NCI-H2196 treated with DMSO at 0.1 percent for 48 hours (cell line): ENCODE data around the gene GSDMA.
A peak's percentile ranks its signal among the peaks of the same experiment; 100 is the strongest.

ENCODE experiments used
- DNase-seq: peaks from one replicate; lab custom pipeline; 2025; ENCODE audit not compliant: unreplicated experiment; lab: John Stamatoyannopoulos, UW

The GSDMA gene

DNA sequence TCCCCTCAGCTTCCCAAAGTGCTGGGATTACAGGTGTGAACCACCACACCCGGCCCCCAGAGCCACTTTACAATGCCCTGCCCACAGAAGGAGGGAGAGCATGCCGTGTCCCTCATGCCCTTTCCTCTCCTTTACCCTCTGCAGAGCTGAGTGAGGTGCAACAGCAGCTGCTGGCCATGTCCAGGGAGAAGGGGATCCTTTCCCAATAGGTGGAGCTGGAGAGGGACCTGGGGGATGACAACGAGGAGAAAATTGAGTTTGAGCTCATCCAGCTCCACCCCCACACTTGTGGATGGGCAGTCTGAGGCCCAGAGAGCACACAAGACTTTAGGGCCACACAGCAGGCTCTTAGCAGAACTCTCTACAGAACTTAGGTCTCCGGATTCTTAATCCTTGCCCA, 7.9 kb upstream of the GSDMA start:
- no peak for DNase-seq

DNA sequence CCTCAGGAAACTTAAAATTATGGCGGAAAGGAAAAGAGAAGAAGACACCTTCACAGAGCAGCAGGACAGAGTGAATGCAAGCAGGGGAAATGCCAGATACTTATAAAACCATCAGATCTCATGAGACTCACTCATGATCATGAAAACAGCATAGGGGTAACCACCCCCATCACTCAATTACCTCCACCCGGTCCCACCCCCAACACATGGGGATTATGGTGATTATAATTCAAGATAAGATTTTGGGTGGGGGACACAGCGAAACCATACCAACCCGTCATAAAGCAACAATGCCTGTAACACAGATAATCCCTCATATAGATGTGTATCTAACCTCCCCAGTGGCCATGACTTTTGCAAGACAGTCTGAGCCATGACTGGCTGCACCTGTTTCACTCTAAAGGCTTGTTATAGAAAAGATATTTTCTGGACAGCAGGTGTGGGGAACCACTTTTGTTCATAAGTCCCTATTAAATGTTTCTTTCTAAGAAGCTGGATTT, 7.0 kb upstream of the GSDMA start:
- DNase-seq = no peak

DNA sequence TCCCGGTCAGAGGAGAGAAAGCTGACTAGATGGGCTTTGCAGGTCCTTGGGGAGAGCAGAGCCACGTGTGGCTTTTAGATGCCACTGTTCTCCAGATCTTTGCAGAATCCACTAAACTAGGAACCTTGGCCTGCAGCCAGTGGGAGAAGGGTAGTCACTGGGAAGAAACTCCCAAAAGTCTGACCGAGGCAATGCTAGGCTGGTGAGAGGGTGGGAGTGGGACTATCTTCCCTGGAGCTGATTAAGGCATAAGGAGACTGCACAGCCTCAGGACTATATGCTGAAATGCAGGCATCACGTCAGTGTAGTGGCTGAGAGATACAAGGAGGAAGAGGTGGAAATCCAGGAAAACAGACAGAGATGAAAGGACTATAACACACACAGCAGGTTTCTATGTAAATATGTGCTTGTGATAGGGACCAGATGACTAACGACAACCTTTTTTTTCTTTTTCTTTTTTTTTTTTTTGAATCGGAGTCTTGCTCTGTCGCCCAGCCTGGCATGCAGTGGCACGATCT, 2.2 kb upstream of the GSDMA start:
- no peak for DNase-seq

DNA sequence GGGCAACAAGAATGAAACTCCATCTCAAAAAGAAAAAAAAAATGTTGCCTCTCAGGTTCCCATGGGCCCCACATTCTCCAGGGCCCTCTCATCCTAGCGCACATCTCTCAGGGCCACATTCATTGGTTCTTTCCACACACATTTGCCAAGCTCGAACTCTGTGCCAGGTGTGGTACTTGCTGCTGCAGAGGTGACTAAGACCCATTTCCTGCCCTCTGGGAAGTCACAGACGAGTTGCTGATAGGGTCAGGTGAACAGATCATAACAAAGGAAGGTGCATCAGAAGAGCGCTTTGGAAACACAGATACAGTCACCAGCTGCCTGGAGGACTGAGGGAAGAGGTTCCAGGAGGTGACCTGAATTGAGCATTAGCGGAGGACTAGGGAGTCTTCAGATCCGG, 1.0 kb downstream of the GSDMA start:
- DNase-seq = peak; percentile 18

DNA sequence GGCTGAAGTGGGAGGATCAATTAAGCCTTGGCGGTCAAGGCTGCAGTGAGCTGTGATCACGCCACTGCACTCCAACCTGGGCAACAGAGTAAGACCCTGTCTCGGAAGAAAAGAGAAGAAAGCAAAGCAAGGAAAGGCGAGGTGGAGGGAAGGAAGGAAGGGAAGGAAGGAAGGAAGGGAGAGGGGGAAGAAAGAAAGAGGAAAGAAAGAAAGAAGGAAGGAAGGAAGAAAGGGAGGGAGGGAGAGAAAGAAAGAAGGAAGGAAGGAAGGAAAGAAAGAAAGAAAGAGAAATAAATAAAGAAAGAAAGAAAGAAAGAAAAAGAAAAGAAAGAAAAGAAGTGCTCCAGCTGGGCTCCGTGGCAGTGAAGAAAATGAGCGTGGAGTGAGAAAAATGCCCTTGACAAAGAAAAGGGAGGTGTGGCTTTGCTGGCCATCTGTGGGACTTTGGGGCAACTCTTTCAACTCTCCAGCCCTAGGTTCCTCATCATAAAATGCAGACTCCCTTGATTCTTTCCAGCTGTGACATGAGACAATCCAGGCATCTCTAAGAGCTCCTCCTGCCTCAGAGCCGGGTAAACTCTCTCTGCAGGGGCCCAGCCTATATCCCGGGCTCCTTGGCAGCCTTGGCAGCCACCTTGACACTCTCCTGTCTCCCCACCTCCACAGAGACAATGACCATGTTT, 2.4 kb downstream of the GSDMA start:
- DNase-seq = no peak

DNA sequence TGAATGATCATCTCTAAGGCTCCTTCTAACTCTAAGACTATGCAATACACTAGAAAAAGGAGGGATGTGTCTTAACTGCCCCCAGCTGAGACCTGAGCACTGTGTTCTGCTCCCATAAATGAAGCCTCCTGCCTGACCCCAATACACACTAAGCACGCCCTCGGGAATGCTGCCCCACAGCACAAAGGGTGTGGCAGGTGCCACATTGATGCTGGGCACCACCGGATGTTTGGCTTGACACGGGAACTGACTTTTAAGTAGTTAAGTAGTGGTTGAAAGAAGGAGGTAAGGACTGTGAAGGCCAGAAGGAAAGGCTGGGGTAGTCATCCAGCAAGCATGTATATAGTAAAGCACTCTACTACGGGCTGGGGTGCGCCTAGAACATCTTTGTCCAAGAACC, 4.0 kb downstream of the GSDMA start:
- no peak for DNase-seq

DNA sequence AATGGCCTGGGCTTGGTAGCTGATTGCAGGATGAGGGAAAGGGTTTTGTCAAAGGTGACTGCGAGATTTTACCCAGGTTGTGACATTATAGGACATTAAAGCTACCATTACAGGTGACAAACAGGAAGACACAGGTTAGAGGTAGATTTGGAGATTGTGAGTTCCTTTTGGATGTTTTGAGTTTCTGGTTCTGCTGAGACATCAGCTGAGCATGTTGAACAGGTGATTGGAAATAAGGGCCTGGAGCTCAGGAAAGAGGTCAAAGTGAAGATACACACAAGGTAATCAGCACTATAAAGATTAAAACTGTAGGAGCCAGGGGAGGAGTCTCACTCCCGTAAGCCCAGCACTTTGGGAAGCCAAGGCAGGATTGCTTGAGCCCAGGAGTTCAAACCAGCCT, 6.0 kb downstream of the GSDMA start:
- no peak for DNase-seq

DNA sequence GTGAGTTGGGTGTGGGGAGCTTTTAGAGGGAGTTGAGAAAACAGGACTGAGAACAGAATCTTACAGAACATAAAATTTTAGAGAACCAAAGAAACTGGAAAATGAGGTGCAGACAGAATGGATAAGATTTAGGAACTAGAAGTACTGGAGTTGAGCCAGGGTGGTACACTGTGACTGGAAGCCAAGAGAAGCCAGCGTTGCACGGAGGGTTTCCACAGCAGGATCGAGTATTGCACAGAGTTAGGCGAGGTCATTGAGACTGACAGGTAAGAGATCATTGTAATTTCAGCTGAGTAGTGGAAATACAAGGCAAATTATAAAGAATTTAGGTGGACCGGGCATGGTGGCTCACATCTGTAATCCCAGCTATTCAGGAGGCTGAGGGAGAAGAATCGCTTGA, 6.6 kb downstream of the GSDMA start:
- no peak for DNase-seq

DNA sequence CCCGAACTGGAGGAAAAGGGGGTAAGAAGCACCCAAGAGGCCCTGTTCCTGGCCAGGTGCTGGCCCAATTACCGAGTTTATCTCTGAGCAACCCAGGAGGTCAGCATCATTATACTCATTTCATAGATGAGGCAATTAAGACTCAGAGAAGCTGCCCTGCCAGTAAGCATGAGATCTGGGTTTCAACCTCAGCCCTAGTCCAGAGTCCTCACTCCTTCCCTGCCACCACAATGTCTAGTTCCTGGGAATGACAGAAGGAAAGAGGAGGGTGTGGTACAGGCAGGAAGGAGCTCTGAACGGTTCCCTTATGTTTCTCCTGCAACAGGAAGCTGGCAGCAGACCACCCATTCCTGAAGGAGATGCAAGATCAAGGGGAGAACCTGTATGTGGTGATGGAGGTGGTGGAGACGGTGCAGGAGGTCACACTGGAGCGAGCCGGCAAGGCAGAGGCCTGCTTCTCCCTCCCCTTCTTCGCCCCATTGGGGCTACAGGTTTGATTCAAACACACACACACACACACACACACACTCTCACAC, 7.4 kb downstream of the GSDMA start:
- no peak for DNase-seq

DNA sequence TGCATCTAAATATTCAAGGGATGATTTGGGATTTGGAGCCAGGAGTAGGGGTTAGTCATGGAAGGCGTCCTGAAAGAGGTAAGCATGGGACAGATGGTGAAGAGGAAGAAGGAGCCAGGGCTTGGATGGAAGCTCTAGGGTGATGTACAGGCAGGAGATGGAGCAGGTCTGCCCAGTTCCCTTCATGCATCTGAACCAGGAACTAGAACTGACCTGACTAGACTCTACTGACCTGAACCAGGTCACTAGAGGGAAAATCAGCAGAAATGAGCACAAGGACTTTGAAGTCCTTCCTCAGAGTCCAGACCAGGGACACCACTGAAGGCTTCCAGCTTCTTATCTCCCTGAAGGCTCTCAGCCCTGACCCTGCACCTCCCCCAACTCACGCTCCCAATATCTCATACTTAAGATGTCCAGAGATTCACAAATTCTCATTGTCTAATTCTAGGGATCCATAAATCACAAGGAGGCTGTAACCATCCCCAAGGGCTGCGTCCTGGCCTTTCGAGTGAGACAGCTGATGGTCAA, 8.3 kb downstream of the GSDMA start:
- no peak for DNase-seq

DNA sequence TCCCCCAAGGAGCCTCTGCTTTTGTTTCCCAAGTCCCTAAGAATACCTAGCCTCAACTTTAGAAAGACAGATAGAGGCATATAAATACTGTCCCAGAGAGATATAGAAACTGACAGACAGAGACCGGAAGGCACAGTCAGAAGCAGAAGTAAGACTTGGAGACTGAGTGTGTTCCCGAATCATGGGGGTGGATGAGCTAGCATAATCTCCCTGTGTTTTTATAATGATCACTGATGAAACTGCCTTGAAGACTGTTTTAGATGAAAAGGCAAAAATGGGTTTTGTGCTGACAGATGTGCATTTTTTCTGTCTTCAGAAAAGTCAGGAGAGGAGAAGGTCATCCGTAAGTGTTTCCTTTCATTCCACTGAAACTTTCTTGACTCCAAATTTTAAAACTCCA, 9.5 kb downstream of the GSDMA start:
- DNase-seq = no peak

DNA sequence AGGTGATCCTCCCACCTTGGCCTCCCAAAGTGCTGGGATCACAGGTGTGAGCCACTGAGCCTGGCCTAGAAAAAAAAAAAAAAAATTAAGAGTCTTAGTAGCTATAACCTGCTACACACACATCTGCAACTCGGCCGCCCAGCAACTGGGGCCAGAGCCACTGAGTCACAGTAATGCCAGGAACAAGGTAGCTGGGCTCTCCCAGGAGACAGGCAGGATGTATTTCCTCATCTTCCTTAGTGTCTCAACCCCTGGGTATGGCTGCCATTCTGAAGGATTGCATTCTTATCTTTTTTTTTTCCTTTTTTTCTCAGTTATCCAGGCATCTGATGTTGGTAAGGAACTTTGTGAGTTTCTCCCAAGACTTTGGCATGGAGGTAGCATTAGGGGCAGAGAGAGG, 10.7 kb downstream of the GSDMA start:
- DNase-seq = no peak

DNA sequence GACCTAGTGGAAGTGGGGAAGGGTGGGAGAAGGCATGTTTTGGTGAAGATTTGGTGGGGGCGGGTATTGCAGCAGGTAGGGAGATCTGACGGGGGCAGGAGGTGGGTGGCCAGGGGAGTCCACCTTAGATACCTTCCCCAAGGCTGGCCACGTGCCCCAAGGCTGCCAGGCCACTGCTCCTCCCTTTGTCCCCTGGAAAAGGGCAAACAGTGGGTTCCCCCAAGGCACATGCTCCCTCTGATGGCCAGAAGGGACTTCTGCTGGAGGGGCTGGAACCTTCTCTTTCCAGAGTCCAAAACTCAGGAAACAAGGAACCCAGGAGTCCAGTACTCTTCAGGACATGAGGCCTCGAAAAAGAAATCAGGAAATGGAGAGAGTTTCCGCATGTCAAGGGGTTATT, 11.6 kb downstream of the GSDMA start:
- no peak for DNase-seq

DNA sequence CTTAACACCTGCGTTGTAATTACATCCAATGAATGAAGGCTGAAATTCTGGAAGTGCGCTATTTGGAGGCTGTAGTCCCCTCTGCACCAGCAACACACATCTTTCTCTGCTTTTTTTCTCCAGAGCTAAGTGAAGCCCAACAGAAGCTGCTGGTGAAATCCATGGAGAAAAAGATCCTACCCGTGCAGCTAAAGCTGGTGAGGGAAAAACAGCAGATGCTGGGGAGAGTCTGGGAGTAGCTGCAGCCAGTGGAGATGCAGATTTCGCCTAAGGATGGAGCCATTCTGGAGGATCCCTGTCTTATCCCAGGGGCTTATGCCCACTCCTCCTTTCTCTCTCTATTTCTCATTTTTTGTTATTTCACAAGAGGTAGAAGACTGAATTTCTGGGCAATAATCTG, 13.0 kb downstream of the GSDMA start:
- no peak for DNase-seq

DNA sequence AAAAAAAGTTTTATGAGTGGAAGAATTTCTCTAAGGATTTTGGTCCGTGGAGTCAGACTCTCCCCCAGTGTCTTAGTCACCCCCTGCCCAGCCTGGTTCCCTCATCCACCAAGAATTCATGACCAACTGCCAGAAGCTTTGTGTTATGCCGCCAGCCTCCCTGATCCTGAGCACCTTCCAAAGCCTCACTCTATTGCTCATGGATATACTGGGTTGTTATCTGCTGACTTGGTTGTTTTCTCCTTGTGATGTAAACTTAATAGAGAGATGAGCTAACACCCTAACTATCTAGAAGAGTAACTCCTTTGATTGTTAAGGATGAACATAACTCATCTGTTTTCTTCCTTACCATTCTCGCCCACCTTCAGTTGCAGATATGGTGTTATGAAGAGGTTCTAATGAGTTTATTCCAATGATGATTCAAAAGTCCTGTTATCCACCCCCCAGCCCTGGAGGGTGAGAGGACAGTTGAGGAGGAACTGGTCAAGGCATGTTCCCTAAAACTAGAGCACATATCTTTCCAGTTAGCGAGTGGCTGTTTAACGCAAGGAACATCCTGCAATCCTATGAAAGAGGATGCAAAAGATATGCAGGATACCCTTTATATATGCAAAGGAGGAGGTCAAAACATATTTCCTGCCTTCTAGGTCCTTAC, 16.3 kb downstream of the GSDMA start:
- no peak for DNase-seq

DNA sequence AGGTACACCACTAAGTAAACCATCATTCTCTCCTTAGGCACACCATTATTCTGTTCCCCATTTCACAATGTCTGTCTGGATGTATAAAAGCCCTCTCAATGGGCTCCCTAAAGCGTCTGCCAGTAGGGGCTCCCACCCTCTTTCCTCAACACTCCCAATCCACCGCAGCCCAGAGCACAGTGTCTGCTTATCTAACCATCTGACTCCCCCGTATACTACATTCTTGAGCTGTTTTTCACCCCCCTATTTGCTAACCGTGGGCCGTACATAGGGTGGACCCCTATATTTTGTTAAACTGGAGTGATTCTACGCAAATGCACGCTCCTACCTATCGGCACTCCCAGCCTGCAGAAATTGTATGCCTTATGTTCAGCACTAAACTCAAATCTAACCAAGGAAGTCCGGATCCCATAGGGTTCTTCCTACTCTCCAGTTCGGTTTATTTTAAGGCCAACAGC, 17.1 kb downstream of the GSDMA start:
- no peak for DNase-seq

DNA sequence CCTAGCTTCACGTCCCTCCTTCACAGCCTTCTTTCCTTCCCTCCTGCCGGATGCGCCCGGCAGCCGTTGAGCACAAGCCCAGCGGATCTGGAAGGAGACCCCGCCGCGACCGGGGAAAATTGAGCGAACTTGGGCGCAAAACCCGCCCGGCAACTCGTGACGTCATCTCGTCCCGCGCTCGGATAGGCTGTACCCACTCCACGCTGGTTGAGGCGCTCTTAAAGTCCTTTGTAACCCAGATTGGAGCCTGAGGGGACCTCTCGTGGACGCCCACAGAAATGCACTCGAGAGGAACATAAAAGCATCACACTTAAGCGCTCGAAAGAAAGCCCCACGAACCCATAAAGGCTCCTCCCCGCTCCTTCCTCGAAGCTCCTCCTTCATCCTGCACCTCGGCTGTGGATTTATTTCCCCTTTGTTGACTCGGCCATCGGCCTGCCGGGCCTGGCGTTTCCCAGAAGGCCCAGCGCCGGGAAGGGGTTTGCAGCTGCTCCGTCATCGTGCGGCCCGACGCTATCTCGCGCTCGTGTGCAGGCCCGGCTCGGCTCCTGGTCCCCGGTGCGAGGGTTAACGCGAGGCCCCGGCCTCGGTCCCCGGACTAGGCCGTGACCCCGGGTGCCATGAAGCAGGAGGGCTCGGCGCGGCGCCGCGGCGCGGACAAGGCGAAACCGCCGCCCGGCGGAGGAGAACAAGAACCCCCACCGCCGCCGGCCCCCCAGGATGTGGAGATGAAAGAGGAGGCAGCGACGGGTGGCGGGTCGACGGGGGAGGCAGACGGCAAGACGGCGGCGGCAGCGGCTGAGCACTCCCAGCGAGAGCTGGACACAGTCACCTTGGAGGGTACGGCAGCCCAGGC, 17.8 kb downstream of the GSDMA start, which contains the start of gene PSMD3:
TSS of gene PSMD3 (plus strand) at position 457 of the 856 bp plus-strand sequence. CDS start at position 621, 164 bp downstream.
- peak; percentile 88 for DNase-seq

DNA sequence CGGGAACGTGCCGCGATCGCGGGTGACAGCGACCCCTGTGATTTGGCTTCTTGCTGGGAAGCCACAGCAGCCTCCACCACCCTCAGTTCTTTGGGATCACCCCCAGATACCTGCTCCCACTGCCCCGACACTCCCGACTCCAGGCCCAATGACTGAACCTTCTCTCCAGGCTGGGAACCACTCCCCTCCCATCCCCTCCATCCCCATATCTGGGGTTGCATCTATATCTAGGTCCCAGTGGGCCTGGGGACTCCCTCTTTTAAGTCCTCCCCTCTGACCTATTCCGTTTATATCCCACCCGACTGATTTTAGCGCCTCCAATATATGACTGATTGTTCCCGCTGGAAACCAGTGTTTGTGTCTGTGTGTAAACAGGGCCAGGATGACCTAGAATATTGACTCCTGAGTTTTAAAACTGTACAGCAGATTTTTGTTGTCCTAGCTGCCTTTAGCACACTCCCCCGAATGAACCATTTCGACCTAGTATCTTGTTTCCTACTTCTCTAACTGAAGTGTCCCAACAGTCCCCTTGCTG, 18.5 kb downstream of the GSDMA start:
- DNase-seq = no peak

DNA sequence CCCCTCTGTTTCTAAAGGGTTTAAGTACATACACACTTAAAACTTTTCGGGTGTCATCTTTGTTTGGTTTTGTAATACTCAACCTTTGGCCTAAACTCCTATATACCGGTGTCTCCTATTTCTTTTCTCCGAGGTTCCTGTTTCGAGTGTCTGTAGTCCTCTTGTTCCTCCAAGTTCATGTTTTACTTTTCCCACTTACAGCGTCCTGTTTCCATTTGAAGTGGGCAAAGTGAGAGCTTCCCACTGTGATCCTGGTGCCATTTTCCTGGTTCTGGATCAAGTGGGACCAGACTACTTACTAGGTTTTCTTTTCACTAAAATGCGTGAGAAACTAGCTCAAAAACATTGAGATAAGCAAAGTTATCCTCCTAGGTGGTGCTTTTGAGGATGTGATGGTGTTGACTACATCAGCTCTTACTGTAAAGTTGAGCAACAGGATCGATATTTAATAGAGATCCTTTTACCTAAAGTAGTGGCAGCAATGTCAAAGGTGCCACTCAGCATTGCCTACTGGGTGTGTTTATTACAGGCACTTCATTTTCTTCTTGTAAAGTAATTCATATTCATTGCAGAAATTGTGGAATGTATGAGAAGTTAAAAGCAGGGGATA, 19.1 kb downstream of the GSDMA start:
- no peak for DNase-seq

DNA sequence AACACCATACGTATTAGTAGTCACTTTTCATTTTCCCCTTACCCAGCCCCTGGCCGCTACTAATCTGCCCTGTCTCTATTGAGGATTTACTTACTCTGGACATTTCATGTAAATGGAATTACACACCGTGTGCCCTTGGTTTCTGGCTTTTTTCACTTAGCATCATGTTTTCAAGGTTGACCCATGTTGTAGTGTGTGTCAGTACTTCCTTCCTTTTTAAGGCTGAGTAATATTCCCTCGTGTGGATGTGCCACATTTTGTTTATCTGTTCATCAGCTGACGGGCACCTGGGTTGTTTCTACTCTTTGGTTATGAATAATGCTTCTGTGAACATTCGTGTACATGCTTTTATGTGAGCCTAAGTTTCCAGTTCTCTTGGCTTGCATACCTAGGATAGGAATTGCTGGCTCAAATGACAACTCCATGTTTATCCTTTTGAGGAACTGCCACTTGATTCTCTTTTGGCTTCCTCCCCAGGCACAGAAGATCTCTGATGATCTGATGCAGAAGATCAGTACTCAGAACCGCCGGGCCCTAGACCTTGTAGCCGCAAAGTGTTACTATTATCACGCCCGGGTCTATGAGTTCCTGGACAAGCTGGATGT, 25.5 kb downstream of the GSDMA start:
- DNase-seq = no peak
